Karpas-422 (cell line): ENCODE measurements around the gene DEXI. TPM values are rescaled to one million over a fixed set of nuclear protein-coding genes. Genes with fewer than 3 reads are reported as not detected.

Source experiments
- DNase-seq: peaks from one replicate; pipeline ENCODE4 v3.0.0-alpha.2; 2015
- H2AFZ ChIP-seq: fragments of 200-600 bp; sonication (generic); 2 replicates; pipeline ENCODE4 v1.6.1; 2014; ENCODE audit warnings: antibody characterized with exemption, low read length, mixed read lengths
- H3K27ac ChIP-seq: fragments of 200-600 bp; sonication (generic); 2 replicates; pipeline ENCODE4 v1.5.1; 2014; ENCODE audit warnings: mild to moderate bottlenecking, low read length, moderate library complexity
- H3K27me3 ChIP-seq: fragments of 200-600 bp; sonication (generic); 2 replicates; pipeline ENCODE4 v1.6.1; 2014; ENCODE audit warnings: low read length, mixed read lengths
- H3K36me3 ChIP-seq: fragments of 200-600 bp; sonication (generic); 2 replicates; pipeline ENCODE4 v1.6.1; 2014; ENCODE audit warnings: low read length, mixed read lengths; ENCODE audit not compliant: insufficient read depth
- H3K4me1 ChIP-seq: fragments of 200-600 bp; sonication (generic); 2 replicates; pipeline ENCODE4 v1.6.1; 2014; ENCODE audit warnings: mild to moderate bottlenecking, low read length, mixed read lengths
- H3K4me2 ChIP-seq: fragments of 200-600 bp; sonication (generic); 2 replicates; pipeline ENCODE4 v1.6.1; 2014; ENCODE audit warnings: low read length, low read depth, mild to moderate bottlenecking; ENCODE audit not compliant: poor library complexity, severe bottlenecking
- H3K4me3 ChIP-seq: fragments of 200-600 bp; sonication (generic); 2 replicates; pipeline ENCODE4 v1.5.1; 2014; ENCODE audit warnings: mild to moderate bottlenecking, antibody characterized with exemption, low read length, mixed read lengths
- H3K79me2 ChIP-seq: fragments of 200-600 bp; sonication (generic); 2 replicates; pipeline ENCODE4 v1.6.1; 2014; ENCODE audit warnings: mild to moderate bottlenecking, low read length, mixed read lengths
- H3K9ac ChIP-seq: fragments of 200-600 bp; sonication (generic); 2 replicates; pipeline ENCODE4 v1.6.0; 2014; ENCODE audit warnings: low read length
- H3K9me2 ChIP-seq: fragments of 200-600 bp; sonication (generic), shearing (Covaris generic); replicated peaks from 2 replicates; pipeline ENCODE4 v1.6.0; 2014; ENCODE audit warnings: mild to moderate bottlenecking, low read length, moderate library complexity; ENCODE audit not compliant: insufficient read depth
- H3K9me3 ChIP-seq: fragments of 300-700, 200-600 bp; sonication (generic); 2 replicates; pipeline ENCODE4 v1.6.1; 2014; ENCODE audit warnings: low read length, mixed read lengths
- H4K20me1 ChIP-seq: fragments of 200-600 bp; sonication (generic); 2 replicates; pipeline ENCODE4 v1.6.1; 2014; ENCODE audit warnings: mild to moderate bottlenecking, antibody characterized with exemption, low read length, low read depth; ENCODE audit not compliant: insufficient read depth
- total RNA-seq: library from RNA; depleted of rRNA; stranded (reverse); fragments of >200 nt; shearing (Covaris generic); gene quantifications from 2 replicates; pipeline ENCODE4 v1.2.3, GENCODE V29; 2014; ENCODE audit warnings: low replicate concordance

DEXI gene
- total RNA-seq, 1 experiment from 2014 or later, result 40.7 TPM

DNA sequence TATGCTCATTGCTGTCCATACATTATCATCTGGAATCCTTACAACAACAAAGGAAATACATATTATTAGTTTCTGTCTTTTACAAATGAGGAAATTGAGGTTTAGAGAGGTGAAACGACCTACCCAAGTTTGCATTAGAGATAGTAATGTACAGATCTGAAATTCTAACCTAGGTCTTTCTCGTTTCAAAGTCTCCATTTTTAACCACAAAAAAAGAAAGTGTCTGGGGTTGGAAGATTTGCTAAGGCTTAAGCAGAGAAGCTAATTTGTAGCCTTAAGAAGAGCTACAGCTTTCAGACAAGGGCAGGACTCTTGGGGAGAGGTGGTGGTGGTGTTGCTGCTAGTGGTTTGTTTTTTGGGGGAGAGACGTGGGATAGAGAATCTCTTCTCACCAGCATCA, 46.1 kb downstream of the DEXI start:
- peak overlapping the region; percentile 3; the same call in 1 of the 2 replicates for H3K4me3 ChIP-seq
- H3K9ac ChIP-seq, result peak overlapping the region; percentile 23
- no peak overlapping the region for H2AFZ ChIP-seq
- peaks cover 62% of the 10 kb centered on the region for H3K79me2 ChIP-seq
- H3K27ac ChIP-seq, result peak overlapping the region; percentile 96
- no peaks in the 10 kb centered on the region for H3K27me3 ChIP-seq
- peaks cover 98% of the 10 kb centered on the region for H3K4me1 ChIP-seq
- H3K9me3 ChIP-seq, result no peaks in the 10 kb centered on the region
- H4K20me1 ChIP-seq, result peaks cover 4% of the 10 kb centered on the region; the same call in 1 of the 2 replicates
- no peaks in the 10 kb centered on the region for H3K9me2 ChIP-seq
- H3K36me3 ChIP-seq, result peaks cover 55% of the 10 kb centered on the region
- DNase-seq, result no peak
- H3K4me2 ChIP-seq, result peak overlapping the region; percentile 53

DNA sequence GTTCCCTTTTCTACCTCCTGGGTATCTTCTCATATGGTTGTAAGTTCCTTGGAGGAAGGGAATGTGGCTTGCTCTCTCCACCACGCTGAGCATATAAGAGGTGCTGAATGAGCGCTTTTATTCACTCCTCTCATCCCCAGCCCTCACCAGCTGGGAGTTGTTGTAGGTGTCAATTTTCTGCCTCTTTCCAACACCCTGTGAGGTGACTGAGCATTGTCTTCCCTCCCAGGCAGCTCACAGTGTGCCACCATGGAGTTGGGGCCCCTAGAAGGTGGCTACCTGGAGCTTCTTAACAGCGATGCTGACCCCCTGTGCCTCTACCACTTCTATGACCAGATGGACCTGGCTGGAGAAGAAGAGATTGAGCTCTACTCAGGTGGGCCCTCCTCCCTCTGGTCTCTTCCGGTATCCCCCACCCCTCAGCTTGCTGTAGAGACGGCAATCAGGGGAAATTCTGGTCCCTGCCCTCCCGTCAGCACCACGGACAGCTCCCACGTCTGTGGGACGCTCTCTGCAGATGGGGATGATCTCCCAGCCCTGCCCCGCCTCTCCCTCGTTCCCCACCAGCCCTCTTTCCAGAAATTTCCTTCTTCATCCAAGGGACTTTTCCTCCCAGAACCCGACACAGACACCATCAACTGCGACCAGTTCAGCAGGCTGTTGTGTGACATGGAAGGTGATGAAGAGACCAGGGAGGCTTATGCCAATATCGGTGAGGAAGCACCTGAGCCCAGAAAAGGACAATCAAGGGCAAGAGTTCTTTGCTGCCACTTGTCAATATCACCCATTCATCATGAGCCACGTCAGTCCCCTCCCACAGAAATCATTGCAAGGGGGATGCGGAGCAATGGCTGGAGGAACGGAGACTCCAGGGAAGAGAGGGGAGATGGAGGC, 47.0 kb downstream of the DEXI start:
- H3K4me1 ChIP-seq, result peaks cover 98% of the 10 kb centered on the region
- H2AFZ ChIP-seq, result no peak overlapping the region
- H3K9ac ChIP-seq, result peak overlapping the region; percentile 5; the same call in 1 of the 2 replicates
- peaks cover 51% of the 10 kb centered on the region for H3K36me3 ChIP-seq
- no peaks in the 10 kb centered on the region for H3K27me3 ChIP-seq
- peaks cover 70% of the 10 kb centered on the region for H3K79me2 ChIP-seq
- DNase-seq, result peak; percentile 81
- H3K4me3 ChIP-seq, result no peak overlapping the region
- H4K20me1 ChIP-seq, result peaks cover 4% of the 10 kb centered on the region; the same call in 1 of the 2 replicates
- no peaks in the 10 kb centered on the region for H3K9me3 ChIP-seq
- H3K9me2 ChIP-seq, result no peaks in the 10 kb centered on the region
- peak overlapping the region; percentile 96 for H3K27ac ChIP-seq
- peak overlapping the region; percentile 53 for H3K4me2 ChIP-seq

DNA sequence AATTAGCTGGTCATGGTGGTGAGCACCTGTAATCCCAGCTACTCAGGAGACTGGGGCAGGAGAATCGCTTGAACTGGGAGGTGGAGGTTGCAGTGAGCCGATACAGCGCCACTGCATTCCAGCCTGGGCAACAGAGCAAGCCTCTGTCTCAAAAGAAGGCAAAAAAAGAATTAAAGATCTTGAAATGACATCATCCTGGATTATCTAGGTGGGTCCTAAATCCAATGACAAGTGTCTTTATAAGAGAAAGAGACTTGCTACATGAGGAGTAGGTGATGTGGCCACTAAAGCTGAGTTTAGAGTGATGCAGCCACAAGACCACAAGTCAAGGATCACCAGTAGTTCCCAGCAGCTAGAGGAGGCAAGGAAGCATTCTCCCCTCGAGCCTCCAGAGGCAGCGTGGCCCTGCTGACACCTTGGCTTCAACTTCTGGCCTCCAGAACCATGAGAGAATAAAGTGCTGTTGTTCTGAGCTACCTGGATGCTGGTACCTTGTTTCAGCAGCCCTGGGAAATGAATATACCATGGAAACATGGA, 49.4 kb downstream of the DEXI start:
- H3K79me2 ChIP-seq, result peaks cover 79% of the 10 kb centered on the region
- peak overlapping the region; percentile 75 for H3K4me2 ChIP-seq
- no peak overlapping the region for H3K4me3 ChIP-seq
- peak overlapping the region; percentile 51 for H3K9ac ChIP-seq
- no peaks in the 10 kb centered on the region for H3K9me2 ChIP-seq
- no peak overlapping the region for H2AFZ ChIP-seq
- H4K20me1 ChIP-seq, result peaks cover 4% of the 10 kb centered on the region; the same call in 1 of the 2 replicates
- H3K27ac ChIP-seq, result peak overlapping the region; percentile 96
- peak; percentile 60 for DNase-seq
- H3K4me1 ChIP-seq, result peaks cover 99% of the 10 kb centered on the region
- no peaks in the 10 kb centered on the region for H3K27me3 ChIP-seq
- H3K36me3 ChIP-seq, result peaks cover 27% of the 10 kb centered on the region
- no peaks in the 10 kb centered on the region for H3K9me3 ChIP-seq

DNA sequence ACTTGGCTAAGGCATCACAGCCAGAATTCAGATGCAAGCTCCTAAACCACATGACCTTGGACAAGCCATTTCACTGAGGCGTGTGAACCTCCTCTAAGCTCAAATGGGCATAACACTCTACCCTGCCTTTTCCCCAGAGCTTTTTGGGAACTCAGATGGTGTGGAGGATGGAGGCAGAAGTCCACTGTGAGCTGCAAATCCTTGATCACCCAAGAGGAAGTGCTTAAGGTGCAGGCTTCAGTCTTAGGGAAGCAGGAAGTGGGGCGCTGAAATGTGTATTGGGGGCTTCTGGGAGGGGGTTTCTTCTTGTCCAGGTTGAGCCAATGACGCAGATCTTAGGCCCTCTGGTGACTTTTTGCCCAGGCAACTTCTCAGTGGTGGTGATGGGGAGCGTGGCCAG, 52.4 kb downstream of the DEXI start:
- peaks cover 11% of the 10 kb centered on the region for H3K36me3 ChIP-seq
- peaks cover 88% of the 10 kb centered on the region for H3K79me2 ChIP-seq
- no peaks in the 10 kb centered on the region for H3K27me3 ChIP-seq
- peaks cover 4% of the 10 kb centered on the region; the same call in 1 of the 2 replicates for H4K20me1 ChIP-seq
- H3K4me1 ChIP-seq, result peaks cover 100% of the 10 kb centered on the region
- H3K4me2 ChIP-seq, result peak overlapping the region; percentile 75
- DNase-seq, result peak; percentile 61
- H3K9me3 ChIP-seq, result no peaks in the 10 kb centered on the region
- H3K27ac ChIP-seq, result peak overlapping the region; percentile 96
- peak overlapping the region; percentile 58; the same call in 1 of the 2 replicates for H3K4me3 ChIP-seq
- H3K9ac ChIP-seq, result peak overlapping the region; percentile 71
- no peak overlapping the region for H2AFZ ChIP-seq
- no peaks in the 10 kb centered on the region for H3K9me2 ChIP-seq

DNA sequence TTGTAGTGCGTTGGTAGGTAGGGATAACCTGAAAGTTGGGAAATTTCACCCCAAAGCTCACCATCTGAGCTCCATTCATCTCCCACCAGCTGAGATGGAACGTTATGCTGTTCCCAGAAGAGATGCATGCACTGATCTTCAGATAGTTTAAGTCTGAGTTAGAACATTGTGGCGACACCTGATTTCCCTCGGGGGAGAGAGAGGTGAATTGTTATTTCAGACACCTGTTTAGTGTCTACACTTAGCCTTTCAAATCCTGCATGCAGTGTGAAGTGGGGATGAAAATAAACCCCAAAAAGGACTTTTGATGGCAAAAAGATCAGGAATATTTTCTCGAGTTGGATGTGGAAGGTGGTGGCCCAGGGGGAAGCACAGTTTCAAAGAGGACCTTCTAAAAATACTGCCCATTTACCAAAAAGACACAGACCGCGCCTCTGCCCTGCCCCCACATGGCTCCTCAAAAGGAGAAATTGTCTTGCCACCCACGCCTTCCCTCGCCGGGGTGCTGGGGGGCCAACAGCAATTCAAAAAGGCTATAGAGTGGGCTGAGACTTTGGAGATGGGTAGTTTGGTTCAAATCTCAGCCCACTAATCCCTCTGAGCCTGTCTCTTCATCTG, 53.8 kb downstream of the DEXI start:
- Histone ChIP-seq H3K27ac (peak overlapping the region; percentile 96), H3K27me3 (no peaks in the 10 kb centered on the region), H3K9ac (peak overlapping the region; percentile 71), H3K36me3 (peaks cover 18% of the 10 kb centered on the region), H4K20me1 (no peaks in the 10 kb centered on the region), H3K79me2 (peaks cover 92% of the 10 kb centered on the region), H3K4me3 (peak overlapping the region; percentile 58), H3K4me1 (peaks cover 100% of the 10 kb centered on the region), H3K9me3 (no peaks in the 10 kb centered on the region), H3K9me2 (no peaks in the 10 kb centered on the region), H3K4me2 (peak overlapping the region; percentile 75), H2AFZ (no peak overlapping the region)
- peak; percentile 82 for DNase-seq

DNA sequence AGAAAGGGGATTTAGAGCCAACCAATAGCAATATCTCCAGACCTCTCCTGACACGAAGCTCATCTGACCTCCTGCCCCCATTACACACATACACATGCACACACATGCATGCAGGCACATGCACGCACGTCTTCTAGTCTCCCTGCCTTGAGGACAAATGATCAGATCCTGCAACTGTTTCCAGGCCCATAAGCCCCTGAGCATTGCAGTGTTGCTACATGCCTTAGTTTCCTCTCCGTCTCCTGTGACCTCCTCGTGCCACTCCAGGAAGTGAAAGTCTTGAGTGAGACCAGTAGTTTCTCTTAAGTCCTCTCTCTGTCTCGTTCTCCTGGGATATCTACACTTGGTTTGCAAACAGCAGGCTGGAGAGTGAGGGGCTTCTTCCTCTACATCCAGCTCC, 57.0 kb downstream of the DEXI start:
- Histone ChIP-seq H3K4me1 (peaks cover 96% of the 10 kb centered on the region), H3K27ac (peak overlapping the region; percentile 96), H2AFZ (no peak overlapping the region), H3K79me2 (peaks cover 91% of the 10 kb centered on the region), H4K20me1 (no peaks in the 10 kb centered on the region), H3K27me3 (no peaks in the 10 kb centered on the region), H3K4me3 (peak overlapping the region; percentile 10; the same call in 1 of the 2 replicates), H3K9me2 (no peaks in the 10 kb centered on the region), H3K36me3 (peaks cover 31% of the 10 kb centered on the region), H3K9me3 (no peaks in the 10 kb centered on the region), H3K9ac (peak overlapping the region; percentile 71), H3K4me2 (peak overlapping the region; percentile 75)
- peak; percentile 73 for DNase-seq

DNA sequence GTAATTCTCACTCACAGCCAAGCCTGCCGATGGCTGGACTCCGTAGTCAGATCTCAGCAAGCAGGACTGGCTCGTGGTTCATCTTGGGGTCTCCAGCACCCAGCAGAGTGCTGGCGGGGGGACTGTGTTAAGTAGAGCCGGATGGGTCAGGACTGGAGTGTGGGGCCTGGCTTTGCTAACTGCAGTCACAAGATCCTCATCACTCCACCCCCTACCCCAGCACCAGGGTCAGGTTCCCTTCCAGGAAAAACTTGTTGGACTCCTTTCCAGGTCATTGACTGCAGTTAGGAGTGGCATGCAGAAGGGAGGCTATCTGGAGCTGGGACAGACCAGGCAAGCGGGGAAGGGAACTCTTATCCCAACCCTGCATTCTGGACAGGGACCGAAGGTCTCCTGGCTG, 59.3 kb downstream of the DEXI start:
- Histone ChIP-seq H3K36me3 (peaks cover 34% of the 10 kb centered on the region), H3K9ac (no peak overlapping the region), H3K4me1 (peaks cover 84% of the 10 kb centered on the region)

More for the DNA sequence above, 59.3 kb downstream of the DEXI start:
- Histone ChIP-seq H4K20me1 (no peaks in the 10 kb centered on the region; the same call in 1 of the 2 replicates), H3K4me2 (no peak overlapping the region), H3K4me3 (no peak overlapping the region), H3K27ac (peak overlapping the region; percentile 96), H3K27me3 (no peaks in the 10 kb centered on the region), H2AFZ (no peak overlapping the region), H3K79me2 (peaks cover 95% of the 10 kb centered on the region), H3K9me3 (no peaks in the 10 kb centered on the region), H3K9me2 (no peaks in the 10 kb centered on the region)
- no peak for DNase-seq
